Panc1 (cell line): ENCODE results near the gene IFI27L2. TPM values are rescaled to one million over a fixed set of nuclear protein-coding genes. Genes with fewer than 3 reads are reported as not detected.

Source experiments
- ATAC-seq: fragments of 200-7000 bp; cut with Tn5 transposase; 2 replicates; pipeline ENCODE4 v1.9.1; 2020; ENCODE audit warnings: mild to moderate bottlenecking, moderate library complexity
- BruUV-seq: library from RNA; stranded (reverse); fragments of 400-500 nt; replicated peaks from 2 replicates; lab custom pipeline; 2021; lab: Mats Ljungman, UMichigan
- CTCF ChIA-PET: fragments of 300-600 bp; sonication (Branson Sonifier 250); formaldehyde crosslinking; loops from one replicate; lab custom pipeline; 2022; ENCODE audit warnings: antibody characterized with exemption; lab: Charles Lee
- POLR2A ChIA-PET: fragments of 300-600 bp; sonication (Branson Sonifier 250); formaldehyde crosslinking; loops from one replicate; lab custom pipeline; 2022; ENCODE audit warnings: antibody characterized with exemption; lab: Charles Lee
- DNase-seq: peaks from one replicate; pipeline ENCODE4 v3.0.0-alpha.2; 2010; ENCODE audit warnings: low read depth, low spot score
- H3K27ac ChIP-seq: 2 replicates; pipeline ENCODE4 v1.5.1; 2011; ENCODE audit warnings: mild to moderate bottlenecking, low read length, inconsistent platforms
- H3K27me3 ChIP-seq: fragments of 200-500 bp; sonication (Bioruptor generic); 2 replicates; pipeline ENCODE4 v1.6.0; 2014; ENCODE audit warnings: low read length, inconsistent platforms; ENCODE audit not compliant: control insufficient read depth, insufficient read depth
- H3K36me3 ChIP-seq: fragments of 200-500 bp; sonication (Bioruptor generic); 2 replicates; pipeline ENCODE4 v1.5.1; 2014; ENCODE audit warnings: inconsistent platforms, mild to moderate bottlenecking, low read length, moderate library complexity; ENCODE audit not compliant: control insufficient read depth, insufficient read depth
- H3K4me1 ChIP-seq: 2 replicates; pipeline ENCODE4 v1.5.1; 2011; ENCODE audit warnings: inconsistent platforms, mild to moderate bottlenecking, low read length, moderate library complexity; ENCODE audit not compliant: control insufficient read depth, insufficient read depth
- H3K4me3 ChIP-seq, 2 experiments: 2 replicates each; pipeline ENCODE4 v1.5.1; 2011 to 2012; ENCODE audit warnings: low read depth in 2 of 2, low read length in 2 of 2, mild to moderate bottlenecking in 2 of 2, inconsistent platforms in 1 of 2, moderate library complexity in 1 of 2
- H3K9me3 ChIP-seq: fragments of 200-500 bp; sonication (Bioruptor generic); 2 replicates; pipeline ENCODE4 v1.5.1; 2014; ENCODE audit warnings: low read depth, mild to moderate bottlenecking, inconsistent platforms, low read length, moderate library complexity; ENCODE audit not compliant: control insufficient read depth, insufficient read depth
- POLR2AphosphoS5 ChIP-seq: IDR thresholded peaks from 2 replicates; pipeline ENCODE4 v1.6.1; 2012; ENCODE audit warnings: mild to moderate bottlenecking, low read depth, low read length, moderate library complexity
- SIN3A ChIP-seq: IDR thresholded peaks from 2 replicates; pipeline ENCODE4 v1.6.1; 2012; ENCODE audit warnings: low read depth, mild to moderate bottlenecking, low read length, moderate library complexity, borderline replicate concordance; ENCODE audit not compliant: insufficient read depth
- TCF7L2 ChIP-seq: IDR thresholded peaks from 2 replicates; pipeline ENCODE4 v1.6.1; 2011; ENCODE audit warnings: mild to moderate bottlenecking, low read depth, low read length, inconsistent platforms
- in situ Hi-C: cut with HindIII; loops from 2 replicates; pipeline ENCODE4 v1.10.0; 2016; ENCODE audit warnings: low sequenced_read_pairs, low pct_unique_long_range_greater_than_20kb
- intact Hi-C: fragments of 100-400 bp; cut with micrococcal nuclease; formaldehyde crosslinking; loops from one replicate; pipeline ENCODE4 v1.10.0; 2022; ENCODE audit not compliant: unreplicated experiment
- total RNA-seq: library from RNA; stranded (reverse); gene quantifications from one replicate; pipeline ENCODE4 v1.2.1, GENCODE V29; 2021; ENCODE audit not compliant: unreplicated experiment
- TF ChIP-seq, protein P1 (sequence below), 2 experiments: IDR thresholded peaks; 2 replicates each; pipeline ENCODE4 v1.6.1; 2011 to 2012; ENCODE audit warnings: low read depth in 2 of 2, control low read depth in 1 of 2, low read length in 1 of 2, mild to moderate bottlenecking in 1 of 2, moderate library complexity in 1 of 2; ENCODE audit not compliant: insufficient read depth in 1 of 2
- TF ChIP-seq, protein P2 (sequence below): fragments of 450-650 bp; IDR thresholded peaks from 2 replicates; pipeline ENCODE4 v1.5.1; 2017; ENCODE audit warnings: mild to moderate bottlenecking

Gene IFI27L2
- total RNA-seq, 1 experiment from 2014 or later: 13.2 TPM

DNA sequence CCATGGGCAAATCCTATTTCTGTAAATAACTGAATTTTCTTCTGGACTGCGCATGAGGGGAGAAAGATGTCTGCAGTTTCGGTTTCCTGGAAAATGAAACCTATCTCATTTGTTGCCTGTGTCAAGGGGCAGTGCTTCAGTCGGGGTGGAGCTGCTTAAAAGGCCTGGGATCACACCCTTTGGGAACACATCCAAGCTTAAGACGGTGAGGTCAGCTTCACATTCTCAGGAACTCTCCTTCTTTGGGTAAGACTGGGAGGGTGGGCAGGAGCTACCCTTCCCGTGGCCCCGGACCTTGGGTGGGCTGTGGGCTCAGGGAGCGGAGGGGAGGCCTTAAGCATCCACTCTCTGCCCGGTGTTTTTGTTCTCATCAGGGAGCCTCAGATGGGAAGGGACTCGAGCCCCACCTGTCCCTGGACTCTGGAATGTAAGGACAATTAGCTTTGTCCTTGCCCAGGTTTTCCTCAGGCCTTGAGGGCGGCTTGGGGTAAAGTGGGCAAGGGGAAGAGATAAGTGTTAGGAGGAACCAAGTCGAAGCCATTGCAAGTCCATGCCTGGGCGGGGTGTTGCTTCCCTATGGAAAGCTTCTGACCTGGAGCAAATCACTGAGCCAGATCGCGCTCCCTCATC, 18.7 kb downstream of the IFI27L2 start, which contains the start of gene IFI27:
IFI27 (plus strand) TSS at position 185 of the 630 bp plus-strand sequence.
- ATAC-seq: no peak
- H3K27ac ChIP-seq: no peak within 1 kb of the TSS
- CTCF ChIA-PET: no interaction called here

DNA sequence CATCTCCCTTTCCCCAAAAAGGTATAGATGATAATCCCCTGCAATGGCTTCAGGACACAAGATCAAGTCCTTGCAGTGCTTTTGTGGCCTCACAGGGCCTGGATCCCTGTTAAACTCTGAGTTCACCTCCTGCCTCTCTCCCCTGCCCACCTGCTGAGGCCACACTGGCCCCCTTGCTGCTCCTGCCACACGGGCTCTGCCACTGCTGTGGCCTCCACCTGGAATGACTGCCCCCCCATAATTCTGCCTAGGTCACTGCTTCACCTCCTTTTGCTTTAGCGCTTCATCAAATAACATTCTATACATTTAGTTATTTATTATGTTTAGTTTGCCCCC, 19.5 kb downstream of the IFI27L2 start:
- ChIA-PET CTCF (no interaction called here), POLR2A (no interaction called here)
- Histone ChIP-seq H3K27ac (no peak overlapping the region), H3K4me1 (no peaks in the 10 kb centered on the region), H3K9me3 (no peaks in the 10 kb centered on the region), H3K36me3 (no peaks in the 10 kb centered on the region; the same call in 1 of the 2 replicates), H3K4me3 (no peak overlapping the region), H3K27me3 (no peaks in the 10 kb centered on the region)
- ATAC-seq (no peak), DNase-seq (no peak)
- intact Hi-C loops: no loop called here
- TF ChIP-seq TCF7L2: no peak
- TF ChIP-seq, protein P1, sequence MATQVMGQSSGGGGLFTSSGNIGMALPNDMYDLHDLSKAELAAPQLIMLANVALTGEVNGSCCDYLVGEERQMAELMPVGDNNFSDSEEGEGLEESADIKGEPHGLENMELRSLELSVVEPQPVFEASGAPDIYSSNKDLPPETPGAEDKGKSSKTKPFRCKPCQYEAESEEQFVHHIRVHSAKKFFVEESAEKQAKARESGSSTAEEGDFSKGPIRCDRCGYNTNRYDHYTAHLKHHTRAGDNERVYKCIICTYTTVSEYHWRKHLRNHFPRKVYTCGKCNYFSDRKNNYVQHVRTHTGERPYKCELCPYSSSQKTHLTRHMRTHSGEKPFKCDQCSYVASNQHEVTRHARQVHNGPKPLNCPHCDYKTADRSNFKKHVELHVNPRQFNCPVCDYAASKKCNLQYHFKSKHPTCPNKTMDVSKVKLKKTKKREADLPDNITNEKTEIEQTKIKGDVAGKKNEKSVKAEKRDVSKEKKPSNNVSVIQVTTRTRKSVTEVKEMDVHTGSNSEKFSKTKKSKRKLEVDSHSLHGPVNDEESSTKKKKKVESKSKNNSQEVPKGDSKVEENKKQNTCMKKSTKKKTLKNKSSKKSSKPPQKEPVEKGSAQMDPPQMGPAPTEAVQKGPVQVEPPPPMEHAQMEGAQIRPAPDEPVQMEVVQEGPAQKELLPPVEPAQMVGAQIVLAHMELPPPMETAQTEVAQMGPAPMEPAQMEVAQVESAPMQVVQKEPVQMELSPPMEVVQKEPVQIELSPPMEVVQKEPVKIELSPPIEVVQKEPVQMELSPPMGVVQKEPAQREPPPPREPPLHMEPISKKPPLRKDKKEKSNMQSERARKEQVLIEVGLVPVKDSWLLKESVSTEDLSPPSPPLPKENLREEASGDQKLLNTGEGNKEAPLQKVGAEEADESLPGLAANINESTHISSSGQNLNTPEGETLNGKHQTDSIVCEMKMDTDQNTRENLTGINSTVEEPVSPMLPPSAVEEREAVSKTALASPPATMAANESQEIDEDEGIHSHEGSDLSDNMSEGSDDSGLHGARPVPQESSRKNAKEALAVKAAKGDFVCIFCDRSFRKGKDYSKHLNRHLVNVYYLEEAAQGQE (IDR thresholded peaks at IDR 0.05; ENCODE audit: insufficient read depth in 1 of 2, low read depth in 2 of 2, low read length in 1 of 2): no peak
- TF ChIP-seq SIN3A: no peak
- no peak for TF ChIP-seq POLR2AphosphoS5
- TF ChIP-seq, protein P2, sequence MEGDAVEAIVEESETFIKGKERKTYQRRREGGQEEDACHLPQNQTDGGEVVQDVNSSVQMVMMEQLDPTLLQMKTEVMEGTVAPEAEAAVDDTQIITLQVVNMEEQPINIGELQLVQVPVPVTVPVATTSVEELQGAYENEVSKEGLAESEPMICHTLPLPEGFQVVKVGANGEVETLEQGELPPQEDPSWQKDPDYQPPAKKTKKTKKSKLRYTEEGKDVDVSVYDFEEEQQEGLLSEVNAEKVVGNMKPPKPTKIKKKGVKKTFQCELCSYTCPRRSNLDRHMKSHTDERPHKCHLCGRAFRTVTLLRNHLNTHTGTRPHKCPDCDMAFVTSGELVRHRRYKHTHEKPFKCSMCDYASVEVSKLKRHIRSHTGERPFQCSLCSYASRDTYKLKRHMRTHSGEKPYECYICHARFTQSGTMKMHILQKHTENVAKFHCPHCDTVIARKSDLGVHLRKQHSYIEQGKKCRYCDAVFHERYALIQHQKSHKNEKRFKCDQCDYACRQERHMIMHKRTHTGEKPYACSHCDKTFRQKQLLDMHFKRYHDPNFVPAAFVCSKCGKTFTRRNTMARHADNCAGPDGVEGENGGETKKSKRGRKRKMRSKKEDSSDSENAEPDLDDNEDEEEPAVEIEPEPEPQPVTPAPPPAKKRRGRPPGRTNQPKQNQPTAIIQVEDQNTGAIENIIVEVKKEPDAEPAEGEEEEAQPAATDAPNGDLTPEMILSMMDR: no peak
- BruUV-seq: no TSS peak
- in situ Hi-C loops: no loop called here

More for the DNA sequence above, 18.7 kb downstream of the IFI27L2 start, which contains the start of gene IFI27:
- no peak within 1 kb of the TSS for H3K4me3 ChIP-seq
- H3K27me3 ChIP-seq: no peaks in the 10 kb centered on the region
- BruUV-seq: no TSS peak
- no peaks in the 10 kb centered on the region for H3K9me3 ChIP-seq
- DNase-seq: no peak
- POLR2A ChIA-PET: no interaction called here
- H3K4me1 ChIP-seq: no peaks in the 10 kb centered on the region
- no peaks in the 10 kb centered on the region; the same call in 1 of the 2 replicates for H3K36me3 ChIP-seq
- TF ChIP-seq, protein P1 (IDR thresholded peaks at IDR 0.05; ENCODE audit: insufficient read depth in 1 of 2, low read depth in 2 of 2, low read length in 1 of 2): no peak
- TF ChIP-seq SIN3A (no peak), TCF7L2 (no peak), POLR2AphosphoS5 (no peak)
- TF ChIP-seq, protein P2: no peak
- intact Hi-C loops (no loop called here), in situ Hi-C loops (no loop called here)
